ENCODE results near the gene GABRG3.

DNA sequence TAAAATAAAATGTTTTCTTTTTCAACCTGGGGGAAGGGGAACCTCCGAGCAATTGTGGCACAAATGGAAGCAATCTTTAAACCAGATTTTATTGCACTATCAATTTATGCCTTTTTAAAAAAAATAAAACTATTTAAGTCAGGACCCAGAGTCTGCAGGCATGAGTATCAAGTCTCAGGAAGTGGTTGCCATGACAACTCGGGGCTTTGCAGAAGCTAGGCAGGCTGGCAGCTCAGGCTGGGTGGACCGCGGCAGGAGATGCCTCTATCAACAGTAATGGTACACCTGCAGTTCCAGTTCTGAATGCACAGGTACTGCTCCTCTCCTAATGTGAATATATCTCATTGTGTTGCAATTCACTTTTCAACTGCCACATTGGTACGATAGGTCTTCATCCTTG, 447.7 kb downstream of the GABRG3 start:
- no peak for TF ChIP-seq JUN (IDR thresholded peaks at IDR 0.05)
- no peak for TF ChIP-seq EP300 (IDR thresholded peaks at IDR 0.05)
- no peak for TF ChIP-seq ESRRA (IDR thresholded peaks at IDR 0.05; ENCODE audit: borderline replicate concordance, low read length)
- TF ChIP-seq, protein P1, sequence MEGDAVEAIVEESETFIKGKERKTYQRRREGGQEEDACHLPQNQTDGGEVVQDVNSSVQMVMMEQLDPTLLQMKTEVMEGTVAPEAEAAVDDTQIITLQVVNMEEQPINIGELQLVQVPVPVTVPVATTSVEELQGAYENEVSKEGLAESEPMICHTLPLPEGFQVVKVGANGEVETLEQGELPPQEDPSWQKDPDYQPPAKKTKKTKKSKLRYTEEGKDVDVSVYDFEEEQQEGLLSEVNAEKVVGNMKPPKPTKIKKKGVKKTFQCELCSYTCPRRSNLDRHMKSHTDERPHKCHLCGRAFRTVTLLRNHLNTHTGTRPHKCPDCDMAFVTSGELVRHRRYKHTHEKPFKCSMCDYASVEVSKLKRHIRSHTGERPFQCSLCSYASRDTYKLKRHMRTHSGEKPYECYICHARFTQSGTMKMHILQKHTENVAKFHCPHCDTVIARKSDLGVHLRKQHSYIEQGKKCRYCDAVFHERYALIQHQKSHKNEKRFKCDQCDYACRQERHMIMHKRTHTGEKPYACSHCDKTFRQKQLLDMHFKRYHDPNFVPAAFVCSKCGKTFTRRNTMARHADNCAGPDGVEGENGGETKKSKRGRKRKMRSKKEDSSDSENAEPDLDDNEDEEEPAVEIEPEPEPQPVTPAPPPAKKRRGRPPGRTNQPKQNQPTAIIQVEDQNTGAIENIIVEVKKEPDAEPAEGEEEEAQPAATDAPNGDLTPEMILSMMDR (IDR thresholded peaks at IDR 0.05), result no peak
- no peak for TF ChIP-seq SMC3 (IDR thresholded peaks at IDR 0.05)
- TF ChIP-seq MYC (IDR thresholded peaks at IDR 0.05; ENCODE audit: borderline replicate concordance, low read length), result no peak
- TF ChIP-seq, protein P2, sequence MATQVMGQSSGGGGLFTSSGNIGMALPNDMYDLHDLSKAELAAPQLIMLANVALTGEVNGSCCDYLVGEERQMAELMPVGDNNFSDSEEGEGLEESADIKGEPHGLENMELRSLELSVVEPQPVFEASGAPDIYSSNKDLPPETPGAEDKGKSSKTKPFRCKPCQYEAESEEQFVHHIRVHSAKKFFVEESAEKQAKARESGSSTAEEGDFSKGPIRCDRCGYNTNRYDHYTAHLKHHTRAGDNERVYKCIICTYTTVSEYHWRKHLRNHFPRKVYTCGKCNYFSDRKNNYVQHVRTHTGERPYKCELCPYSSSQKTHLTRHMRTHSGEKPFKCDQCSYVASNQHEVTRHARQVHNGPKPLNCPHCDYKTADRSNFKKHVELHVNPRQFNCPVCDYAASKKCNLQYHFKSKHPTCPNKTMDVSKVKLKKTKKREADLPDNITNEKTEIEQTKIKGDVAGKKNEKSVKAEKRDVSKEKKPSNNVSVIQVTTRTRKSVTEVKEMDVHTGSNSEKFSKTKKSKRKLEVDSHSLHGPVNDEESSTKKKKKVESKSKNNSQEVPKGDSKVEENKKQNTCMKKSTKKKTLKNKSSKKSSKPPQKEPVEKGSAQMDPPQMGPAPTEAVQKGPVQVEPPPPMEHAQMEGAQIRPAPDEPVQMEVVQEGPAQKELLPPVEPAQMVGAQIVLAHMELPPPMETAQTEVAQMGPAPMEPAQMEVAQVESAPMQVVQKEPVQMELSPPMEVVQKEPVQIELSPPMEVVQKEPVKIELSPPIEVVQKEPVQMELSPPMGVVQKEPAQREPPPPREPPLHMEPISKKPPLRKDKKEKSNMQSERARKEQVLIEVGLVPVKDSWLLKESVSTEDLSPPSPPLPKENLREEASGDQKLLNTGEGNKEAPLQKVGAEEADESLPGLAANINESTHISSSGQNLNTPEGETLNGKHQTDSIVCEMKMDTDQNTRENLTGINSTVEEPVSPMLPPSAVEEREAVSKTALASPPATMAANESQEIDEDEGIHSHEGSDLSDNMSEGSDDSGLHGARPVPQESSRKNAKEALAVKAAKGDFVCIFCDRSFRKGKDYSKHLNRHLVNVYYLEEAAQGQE (IDR thresholded peaks at IDR 0.05), result no peak
- TF ChIP-seq, protein P3, sequence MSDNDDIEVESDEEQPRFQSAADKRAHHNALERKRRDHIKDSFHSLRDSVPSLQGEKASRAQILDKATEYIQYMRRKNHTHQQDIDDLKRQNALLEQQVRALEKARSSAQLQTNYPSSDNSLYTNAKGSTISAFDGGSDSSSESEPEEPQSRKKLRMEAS (IDR thresholded peaks at IDR 0.05), result no peak
